Stimulated activated CD8-positive, alpha-beta memory T cell treated with anti-CD3 and anti-CD28 coated beads, Interleukin-4, amount 100 ng/mL, for 24 hours (primary cell): ENCODE results near the gene HHAT.

Experiments used
- DNase-seq: peaks from one replicate; pipeline ENCODE4 v3.0.0-alpha.2; 2020; ENCODE audit warnings: low read depth

HHAT gene

DNA sequence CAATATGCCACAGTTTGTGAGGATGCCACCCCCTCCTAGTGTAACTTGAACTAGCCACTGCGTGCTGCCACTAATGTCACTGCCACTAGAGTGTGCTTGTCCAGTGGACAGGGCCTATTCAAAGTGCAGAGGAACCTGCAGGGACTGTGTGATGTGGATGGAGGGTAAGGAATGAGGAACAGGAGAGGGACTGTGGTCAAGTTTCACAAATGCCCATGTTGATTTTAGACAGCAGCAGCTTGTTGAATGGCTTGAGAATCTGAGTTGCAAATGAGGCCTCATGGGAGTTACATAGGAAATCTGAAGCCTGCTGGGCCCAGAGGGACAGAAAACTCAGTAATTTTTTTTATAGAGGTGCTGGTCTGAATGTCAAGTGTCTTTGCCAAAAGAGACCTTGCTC, 112.3 kb downstream of the HHAT start:
- DNase-seq, result no peak

DNA sequence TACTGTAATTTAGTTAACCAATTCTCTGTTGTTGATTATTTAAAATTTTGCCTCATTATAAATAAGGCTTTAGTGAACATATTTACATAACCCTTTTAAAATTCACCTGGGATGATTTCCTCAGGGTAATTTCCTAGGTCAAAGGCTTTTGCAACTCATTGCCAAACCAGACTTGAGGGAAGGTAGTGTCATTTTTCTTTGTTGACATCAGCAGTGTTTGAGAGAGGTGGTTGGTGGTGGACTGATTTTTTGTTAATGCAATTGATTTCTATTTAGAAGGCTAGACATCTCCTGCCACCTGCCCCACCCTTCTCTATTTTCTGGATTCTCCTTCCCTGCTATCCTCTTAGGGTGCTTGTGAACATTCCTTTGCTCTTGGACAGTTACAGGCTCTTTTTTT, 116.8 kb downstream of the HHAT start:
- no peak for DNase-seq

DNA sequence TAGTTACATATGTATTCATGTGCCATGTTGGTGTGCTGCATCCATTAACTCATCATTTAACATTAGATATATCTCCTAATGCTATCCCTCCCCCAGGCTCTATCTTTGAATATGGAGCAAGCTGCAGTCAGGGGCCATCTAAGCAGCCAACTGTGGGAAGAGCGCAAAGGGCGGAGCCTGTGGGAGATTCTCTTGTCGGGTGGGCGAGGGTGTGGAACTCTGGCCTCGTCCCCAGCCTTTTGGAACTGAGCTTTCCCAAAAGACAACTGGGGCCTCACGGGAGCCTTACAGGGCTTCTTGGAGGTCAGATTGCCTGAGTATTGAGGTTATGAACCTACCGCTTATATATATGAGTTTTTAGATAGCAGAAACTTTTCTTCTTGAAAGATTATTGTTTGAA, 117.2 kb downstream of the HHAT start:
- DNase-seq, result no peak

DNA sequence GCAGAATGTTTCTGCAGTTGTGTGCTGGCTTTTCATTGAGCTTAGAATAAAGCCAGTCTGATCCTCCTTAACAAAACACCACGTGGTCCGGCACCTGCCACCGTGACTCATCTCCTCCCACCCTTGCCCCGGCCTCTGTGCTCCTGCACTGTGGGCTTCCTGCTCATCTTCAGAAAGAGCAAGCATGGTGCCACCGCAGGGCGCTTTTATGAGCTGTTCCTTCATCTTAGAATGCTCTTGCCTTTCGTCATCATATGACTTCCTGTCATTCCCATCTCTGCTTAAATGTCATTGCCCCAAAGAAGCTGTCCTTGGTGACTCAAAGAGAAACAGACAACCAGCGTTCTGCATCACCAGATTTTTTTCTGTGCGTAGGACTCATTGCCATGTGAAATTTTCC, 117.8 kb downstream of the HHAT start:
- DNase-seq, result peak; percentile 78

DNA sequence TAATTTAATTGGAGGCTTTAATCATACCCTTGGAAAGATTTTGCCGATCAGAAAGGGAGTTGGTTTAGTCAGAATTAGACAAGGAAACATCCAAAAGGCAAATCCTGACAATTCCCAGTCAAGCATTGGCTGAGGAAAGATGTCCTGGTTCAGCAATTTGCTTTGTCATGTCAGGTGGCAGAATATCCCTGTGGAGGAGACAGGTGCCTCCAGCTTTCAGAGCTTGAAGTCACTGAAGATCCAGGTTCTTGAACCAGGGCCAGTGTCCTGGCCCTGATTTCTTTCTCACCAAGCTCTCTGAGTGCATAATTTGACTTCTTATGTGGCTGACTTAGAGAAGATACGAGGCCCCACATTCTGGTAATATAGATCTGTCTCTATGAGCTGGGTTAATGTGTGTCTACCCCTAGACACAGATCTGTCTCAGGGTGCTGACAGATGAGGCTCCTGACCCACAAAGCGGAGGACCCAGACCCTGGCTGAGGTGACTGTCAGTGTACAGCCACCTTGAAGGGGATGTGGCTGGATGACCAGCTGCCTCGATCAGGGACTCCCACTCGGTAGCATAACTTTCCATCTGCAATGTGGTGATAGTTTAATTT, 118.9 kb downstream of the HHAT start:
- no peak for DNase-seq

DNA sequence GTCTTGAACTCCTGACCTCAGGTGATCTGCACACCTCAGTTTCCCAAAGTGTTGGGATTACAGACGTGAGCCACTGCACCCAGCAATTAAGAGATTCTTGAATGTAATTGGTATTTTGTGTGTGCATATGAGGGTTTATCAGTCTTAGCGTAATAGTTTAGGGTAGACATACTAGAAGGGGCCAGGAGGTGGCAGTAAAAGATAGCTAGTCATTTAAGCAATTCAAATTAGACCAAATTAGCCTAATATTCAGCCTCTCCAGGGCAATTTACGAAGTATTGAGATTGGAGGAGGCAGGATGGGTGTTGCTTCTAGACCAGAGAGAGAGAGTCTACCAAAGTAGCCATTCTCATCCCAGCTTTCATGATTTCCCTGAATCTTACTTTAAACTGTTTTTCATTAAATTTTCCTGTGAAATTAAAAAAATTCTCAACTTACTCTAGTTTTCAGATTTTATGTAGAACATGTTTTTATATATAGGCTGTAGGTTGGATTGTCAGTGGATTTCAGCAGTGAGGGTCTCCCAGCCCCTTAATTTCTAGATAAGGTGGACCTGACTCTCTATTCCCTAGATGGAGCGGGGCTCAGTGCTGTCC, 119.7 kb downstream of the HHAT start:
- DNase-seq, result no peak

DNA sequence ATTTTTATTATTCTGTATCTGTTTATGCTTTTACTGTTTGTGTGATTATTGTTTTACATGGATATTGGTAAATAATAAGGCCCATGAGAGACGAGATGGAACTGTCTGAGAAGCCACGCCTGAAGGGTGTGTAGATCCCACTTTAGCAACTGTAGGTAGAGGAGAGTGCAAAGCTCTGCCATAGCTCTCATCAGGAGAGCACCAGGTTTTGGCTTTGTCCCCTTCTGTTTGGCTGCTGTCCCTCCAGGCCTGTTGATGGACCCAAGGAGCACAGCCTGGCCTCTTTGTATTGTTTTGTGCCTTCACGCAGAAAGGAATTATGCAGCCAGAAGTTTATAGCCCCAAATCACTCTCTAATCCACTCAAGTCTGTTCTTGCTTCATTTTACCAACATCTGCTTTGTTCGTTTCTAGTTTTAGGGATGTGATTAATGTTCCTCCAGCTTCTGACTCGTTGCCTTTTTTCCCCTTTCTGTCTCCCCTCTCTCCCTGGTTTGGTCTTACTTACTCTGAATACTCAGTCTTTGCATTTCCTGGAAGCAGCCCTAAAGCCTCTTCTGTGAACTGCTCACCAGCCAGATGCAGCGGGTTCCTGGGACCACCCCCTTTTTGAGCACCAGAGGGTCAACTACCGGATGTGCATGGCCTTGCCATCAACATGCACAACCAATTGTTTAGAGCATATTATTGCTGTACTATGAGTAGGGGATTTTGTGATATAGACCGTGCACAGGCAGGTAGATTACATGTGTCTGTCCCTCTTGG, 127.3 kb downstream of the HHAT start:
- no peak for DNase-seq

DNA sequence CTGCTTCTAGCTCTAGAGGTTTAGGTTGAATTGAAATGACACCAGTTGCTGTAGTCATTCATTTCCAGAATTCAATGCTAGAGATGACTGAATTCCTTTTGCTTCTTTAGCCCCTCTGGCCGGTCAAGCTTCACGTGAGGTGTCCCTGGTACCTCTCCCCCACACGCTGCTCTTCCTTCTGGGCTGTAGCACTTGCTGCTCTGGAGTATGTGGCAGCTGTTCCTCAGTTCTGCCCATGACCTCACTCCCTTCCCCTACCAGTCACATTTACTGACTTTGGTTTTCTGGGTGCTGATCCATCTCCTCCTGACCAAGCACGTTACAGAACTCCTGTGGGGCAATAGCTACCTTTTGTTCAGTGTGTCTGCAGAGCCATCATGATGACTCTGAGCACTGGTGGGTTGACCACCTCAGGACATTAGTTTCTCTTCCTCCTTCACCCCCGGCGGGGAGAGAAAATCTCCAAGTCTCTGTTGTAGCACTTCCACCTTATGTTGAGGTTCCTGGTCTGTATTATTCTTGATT, 128.1 kb downstream of the HHAT start:
- no peak for DNase-seq

DNA sequence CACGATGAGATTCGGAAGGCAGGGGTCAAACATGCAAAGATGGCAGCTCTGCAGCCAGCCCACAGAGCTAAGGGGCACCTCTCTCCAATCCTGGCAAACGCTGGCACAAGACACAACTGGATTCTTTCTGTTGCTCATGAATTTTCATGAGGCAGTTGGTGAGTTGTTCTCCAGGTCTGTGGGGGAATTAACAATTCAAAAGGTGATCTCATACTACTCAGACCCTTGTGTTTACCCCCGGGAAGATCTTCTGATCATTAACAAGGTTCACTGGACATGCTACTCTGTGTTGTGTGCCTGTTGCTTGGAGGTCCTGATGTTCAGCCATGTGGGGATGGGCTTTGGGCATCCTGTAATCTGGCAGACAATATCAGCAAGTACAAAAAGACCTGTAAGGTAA, 128.9 kb downstream of the HHAT start:
- DNase-seq, result no peak

DNA sequence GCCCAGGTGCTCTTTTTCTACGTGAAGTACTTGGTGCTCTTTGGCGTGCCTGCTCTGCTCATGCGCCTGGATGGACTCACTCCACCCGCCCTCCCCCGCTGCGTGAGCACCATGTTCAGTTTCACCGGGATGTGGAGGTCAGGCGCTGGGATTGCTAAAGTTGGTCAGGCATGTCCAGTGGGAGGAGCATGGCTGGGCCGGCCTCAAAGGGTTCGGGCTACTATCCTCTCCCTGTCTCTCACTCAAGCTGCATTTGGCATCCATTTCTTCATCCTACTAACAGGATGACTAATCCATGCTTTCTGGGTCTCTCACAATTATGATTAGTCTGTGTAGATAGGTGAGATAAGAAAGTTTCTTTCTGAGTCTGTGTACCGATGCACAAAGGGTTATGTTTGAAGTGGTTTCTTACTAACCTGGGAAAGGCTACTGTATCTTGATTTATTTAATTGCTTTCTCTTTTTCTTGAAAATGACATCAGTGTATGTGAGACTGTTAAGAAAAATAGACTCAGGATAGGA, 135.9 kb downstream of the HHAT start:
- no peak for DNase-seq

DNA sequence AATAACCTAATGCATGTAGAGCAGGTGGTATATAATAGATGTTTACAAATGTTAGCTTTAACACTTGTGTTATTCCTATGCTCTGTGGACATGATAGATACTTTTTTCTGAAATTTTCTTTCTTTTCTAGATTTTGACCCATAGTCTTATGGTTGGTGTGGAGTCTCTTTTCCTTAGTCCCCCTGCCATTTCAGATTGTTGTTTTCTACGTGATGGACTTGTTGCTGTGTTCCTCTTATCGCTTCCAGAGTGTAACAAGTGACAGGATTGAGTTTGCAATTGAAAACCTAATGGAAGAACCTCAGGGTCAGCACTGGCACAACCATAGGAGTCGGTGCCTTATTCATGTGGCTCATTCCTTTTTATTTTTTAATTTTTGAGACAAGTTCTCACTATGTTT, 136.4 kb downstream of the HHAT start:
- DNase-seq, result no peak

DNA sequence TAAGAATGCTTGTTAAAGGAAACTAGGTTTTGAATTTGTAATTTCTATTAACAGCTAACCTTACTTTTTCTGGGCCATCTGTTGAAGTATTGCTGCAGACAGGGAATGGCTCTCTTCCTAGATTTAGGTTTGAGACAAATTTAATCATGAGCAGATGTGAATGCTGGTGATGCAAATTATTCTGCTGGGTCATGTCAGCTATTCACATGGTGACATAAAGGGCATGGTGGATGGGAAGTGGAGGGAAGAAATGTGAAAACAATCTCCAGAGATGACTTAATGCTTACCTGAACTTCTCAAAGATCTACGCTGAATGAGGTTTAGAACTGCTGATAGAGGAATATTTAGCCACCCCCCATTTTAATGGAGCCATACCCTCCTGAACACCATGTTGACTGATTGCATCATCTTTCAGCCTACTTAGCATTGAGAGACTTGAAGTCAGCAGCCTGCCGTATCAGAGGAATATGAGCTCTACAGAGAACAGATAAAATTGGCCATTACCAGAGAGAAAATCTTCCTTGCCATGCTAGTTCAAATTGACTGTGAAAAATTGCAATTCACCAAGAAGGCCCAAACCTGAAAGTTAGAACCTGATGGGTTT, 138.8 kb downstream of the HHAT start:
- DNase-seq, result no peak

DNA sequence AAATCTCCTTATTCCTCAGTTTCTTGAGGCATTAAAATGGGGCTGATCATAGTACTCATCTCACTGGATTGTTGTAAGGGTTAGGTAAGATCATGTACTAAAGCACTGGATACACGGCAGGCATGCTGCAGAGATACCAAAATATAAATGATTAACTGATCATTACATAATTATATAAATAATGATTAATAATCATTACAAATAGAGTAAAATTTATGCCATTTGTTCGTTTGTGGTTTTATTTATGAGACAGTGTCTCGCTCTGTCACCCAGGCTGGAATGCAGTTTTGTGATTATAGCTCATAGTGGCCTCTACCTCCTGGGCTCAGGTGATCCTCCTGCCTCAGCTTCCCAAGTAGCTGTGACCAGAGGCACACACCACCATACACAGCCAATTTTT, 140.7 kb downstream of the HHAT start:
- DNase-seq, result no peak

DNA sequence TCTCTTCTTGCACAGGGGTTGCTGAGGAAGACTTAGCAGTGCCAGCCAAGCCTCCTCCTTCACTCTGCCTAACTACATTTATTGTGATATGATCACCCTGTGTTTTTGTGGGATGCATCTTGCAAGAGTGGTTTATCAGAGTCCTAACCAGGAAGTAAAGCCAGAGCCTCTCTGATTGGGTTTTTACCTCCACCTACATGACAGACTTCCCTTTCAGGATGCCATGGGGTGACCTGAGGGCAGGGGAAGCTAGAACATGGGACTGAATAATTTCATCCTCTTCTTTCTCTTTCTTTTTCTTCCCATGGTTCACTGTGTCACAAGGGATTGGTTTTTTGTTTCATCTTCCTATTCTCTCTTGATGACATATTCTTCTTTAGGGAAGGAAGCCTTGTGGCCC, 146.6 kb downstream of the HHAT start:
- DNase-seq, result no peak

DNA sequence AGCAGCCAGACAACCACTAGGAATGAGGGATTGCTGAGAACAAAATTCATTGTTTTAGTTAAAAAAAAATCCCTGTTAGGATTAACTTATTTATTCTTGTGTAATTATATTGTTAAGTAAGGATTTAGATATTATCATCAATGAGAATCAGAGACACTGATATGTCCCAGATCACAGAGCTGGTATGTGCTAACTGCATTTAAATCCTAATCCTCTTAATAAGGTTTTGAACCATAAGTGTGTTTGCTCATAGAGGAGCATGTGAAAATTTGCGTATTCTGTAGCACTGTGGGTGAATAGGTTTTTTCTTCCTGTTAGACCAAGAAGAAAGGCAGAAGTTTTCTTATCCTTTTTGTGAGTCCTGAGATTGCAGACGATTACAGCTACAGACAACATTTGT, 147.1 kb downstream of the HHAT start:
- no peak for DNase-seq

DNA sequence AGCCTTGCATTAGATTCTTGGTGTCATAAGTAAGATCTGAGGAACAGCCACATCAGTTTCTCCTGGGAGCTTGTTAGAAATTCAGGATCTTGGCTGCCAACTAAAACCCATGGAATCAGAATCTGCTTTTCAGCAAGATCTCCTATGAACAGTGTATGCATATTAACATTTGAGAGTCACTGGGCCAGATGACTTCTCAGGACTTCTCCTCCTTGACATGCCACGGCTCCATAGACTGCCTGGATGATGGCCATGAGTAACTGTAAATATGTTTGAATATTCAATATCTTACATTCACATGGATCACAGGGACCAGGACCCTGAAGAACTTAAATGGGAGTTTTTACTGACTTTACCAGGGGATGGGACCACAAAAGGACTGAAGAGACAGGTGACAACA, 148.0 kb downstream of the HHAT start:
- DNase-seq, result no peak

DNA sequence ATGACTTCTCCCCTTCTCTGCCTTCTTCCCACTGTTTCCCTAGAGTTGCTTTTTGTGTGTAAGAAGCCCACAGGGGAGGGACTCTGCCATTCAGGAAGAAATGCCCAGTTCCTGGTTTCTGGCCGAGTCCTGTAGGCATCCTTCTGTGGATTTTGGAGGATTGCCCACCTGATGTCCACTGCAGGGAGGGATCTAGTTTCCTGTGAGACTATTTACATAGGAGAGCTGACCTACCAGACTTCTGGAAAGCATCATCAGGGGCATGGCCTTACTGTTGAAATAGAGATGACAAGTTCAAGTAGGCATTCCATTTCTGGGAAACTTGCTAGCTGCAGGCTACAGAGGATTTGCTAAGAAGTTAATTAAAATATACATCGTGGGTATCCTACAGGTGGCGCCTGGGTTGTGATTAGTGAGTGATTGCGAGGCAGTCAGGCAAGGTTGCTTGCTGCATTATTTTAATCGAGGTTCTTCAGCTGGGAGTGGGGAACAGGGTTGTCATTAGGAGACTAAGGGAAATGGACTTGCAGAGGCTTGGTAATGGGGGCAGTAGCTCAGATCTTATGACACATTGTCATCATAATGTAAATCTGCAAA, 148.7 kb downstream of the HHAT start:
- DNase-seq, result no peak

DNA sequence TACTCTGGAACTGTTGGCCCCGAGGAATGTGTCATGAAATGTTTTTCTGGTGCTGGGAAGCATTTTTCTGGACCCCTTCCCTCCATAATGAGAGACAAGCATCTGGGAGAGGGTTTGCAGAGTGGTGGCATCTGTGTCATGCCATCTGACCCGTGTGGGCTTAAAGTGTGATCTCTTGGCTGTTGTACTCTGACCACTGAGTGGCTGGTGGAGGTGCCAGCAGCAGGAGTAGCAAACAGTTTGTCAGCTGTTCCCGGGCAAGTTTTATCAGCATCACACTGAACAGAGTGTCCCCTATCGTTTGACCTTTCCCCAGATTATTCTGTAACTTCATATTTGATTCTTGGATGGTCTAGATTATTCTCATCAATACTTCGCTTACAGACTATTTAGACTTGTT, 150.1 kb downstream of the HHAT start:
- no peak for DNase-seq

DNA sequence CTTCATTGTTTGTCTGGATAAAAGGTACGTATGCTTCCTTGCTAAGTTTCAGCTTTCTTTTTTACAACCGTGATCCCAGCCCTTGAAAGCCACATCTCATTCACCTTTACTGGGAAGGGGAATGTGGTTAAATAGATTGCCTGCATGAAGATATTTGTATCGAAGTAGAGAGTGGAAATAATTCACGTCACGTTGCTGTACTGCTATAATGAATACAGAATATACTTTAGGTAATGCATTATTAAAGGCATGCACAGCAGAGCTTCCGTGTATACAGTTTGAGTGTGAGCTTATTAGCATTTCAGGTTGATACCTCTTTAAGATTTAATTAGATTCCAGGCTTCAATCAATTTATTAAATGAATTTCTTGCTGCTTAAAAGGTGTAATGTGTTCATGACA, 153.8 kb downstream of the HHAT start:
- DNase-seq, result no peak

DNA sequence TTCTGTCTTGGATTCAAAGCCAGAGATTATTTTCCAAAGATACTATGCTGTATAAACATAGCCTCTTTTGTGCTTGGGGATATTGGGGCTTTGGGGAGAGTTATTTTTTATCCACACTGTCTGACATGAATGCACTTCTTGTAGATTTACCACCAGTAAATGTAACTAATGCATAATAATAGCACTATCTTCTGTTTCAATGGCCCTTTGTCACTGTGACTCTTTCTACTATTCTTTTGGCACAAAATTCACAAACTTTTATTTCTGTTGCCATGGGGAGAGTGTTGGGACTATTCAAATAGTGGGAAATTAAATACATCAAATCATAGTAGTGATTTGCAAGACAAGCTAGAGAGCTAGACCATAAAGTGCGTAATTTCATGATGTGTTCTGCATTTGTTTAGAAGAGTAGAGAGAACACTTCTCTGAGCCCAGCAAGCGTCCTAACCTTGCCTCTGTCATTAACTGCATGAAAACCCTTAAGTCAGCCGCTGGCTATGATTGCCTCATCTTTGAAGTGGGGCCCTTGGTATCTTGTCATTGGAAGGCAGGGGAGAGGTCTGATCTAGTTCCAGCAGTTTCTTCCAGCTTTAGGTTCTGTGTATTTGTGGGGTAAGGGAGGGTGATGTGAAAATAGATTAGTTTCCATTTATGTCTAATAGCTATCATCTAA, 154.4 kb downstream of the HHAT start:
- DNase-seq, result no peak

DNA sequence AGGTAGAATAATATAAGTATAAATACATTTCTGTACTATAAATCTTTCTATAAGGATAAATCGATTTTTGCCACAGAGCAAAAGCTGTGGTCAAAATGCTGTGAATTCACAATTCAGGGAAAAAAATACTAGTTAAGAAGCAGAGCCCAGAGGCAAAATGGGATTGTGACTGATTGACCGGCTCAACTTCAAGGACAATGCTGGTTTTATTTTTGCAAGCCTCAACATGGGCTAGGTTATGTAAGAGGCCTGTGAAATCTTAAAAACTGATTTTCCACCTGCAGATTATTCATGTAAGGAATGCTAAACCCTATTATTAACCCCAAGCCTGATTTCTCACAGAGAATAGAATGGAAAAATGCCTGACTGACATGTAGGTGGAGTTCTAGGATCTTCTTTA, 155.1 kb downstream of the HHAT start:
- DNase-seq, result no peak

DNA sequence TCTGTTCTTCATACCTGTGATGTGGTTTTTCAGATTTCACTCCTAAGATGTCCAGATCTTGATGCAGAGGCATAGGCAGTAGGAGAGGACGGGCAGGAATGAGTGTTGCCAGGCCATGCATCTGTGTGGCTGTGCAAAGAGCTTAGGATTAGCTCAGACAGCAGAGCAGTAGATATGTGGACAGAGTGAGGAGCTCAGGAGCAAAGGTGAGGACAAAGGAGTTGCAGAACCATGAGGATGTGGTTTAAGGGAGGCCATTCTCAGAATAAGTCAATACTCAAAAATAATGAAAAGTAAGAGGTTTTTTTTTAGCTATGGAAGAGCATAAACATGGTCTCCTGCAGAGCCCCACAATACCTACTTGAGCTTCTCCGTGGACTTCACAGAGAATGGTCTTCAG, 158.3 kb downstream of the HHAT start:
- DNase-seq, result no peak
